GM12874 (cell line): Measurements from ENCODE around the gene SQOR.

Experiments
- CTCF ChIP-seq: IDR thresholded peaks from 2 replicates; pipeline ENCODE4 v1.5.1; 2011; ENCODE audit warnings: low read depth, mild to moderate bottlenecking, control low read depth, low read length, moderate library complexity; ENCODE audit not compliant: insufficient read depth

The SQOR gene

GRCh38 chr15:45701108-45701507 lies 66.3 kb downstream of the SQOR start:
- no peak for TF ChIP-seq CTCF

- no peak for TF ChIP-seq CTCF
Observed at GRCh38 chr15:45702041-45702440, 67.2 kb downstream of the SQOR start.

GRCh38 chr15:45703670-45704328 lies 69.0 kb downstream of the SQOR start:
- TF ChIP-seq CTCF = no peak

- no peak for TF ChIP-seq CTCF
Observed at GRCh38 chr15:45704329-45705249, 69.8 kb downstream of the SQOR start.

GRCh38 chr15:45705510-45706473 lies 71.0 kb downstream of the SQOR start:
- TF ChIP-seq CTCF = peak; percentile 88

- TF ChIP-seq CTCF = no peak
Observed at GRCh38 chr15:45710657-45711056, 75.8 kb downstream of the SQOR start.
